ENCODE measurements around the gene KRT8. TPM values are rescaled to one million over a fixed set of nuclear protein-coding genes. Genes with fewer than 3 reads are reported as not detected.

Gene KRT8
- total RNA-seq, 1 donor from 2014 or later = 1,341 TPM

DNA sequence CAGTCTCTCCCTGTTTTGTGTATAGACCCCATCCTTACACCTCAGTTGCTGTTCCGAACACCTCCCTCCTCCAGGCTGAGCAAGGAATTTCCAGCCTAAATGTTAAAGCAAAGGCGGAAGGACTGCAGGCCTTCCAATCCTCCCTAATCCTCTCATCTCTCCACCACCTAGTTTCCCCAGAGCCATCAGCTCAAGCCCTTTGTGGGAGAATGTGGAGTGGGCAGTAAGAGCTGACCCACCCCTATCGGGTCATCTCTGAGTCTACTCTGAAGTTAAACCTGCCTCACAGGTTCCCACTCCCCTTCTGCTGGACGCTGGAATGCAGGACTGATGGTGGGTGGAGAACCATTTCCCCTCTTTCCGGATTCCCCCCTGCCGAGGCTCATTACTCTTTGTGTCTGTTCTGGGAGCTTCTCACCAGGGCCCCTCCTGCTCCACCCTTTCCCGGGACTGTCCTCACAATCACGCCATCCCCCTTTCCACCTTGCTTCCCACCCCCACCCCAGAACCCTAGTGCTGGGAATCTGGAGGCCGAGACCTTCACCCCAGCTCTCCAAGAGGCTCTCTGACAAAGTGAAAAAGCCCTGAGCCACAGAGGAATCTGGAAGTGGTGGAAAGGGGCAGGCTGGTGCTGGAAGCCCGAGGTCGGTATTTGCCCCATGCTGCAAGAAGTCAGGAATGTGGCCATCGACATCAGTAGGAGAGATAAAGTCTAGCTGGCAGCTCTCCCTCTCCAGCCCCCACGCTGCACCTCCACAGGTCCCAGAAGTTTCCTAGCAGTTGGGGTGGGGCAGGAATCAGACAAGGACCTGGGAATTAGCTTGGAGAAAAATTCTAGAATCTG is 40.7 kb upstream of the KRT8 start:
- TF ChIP-seq, protein P1, sequence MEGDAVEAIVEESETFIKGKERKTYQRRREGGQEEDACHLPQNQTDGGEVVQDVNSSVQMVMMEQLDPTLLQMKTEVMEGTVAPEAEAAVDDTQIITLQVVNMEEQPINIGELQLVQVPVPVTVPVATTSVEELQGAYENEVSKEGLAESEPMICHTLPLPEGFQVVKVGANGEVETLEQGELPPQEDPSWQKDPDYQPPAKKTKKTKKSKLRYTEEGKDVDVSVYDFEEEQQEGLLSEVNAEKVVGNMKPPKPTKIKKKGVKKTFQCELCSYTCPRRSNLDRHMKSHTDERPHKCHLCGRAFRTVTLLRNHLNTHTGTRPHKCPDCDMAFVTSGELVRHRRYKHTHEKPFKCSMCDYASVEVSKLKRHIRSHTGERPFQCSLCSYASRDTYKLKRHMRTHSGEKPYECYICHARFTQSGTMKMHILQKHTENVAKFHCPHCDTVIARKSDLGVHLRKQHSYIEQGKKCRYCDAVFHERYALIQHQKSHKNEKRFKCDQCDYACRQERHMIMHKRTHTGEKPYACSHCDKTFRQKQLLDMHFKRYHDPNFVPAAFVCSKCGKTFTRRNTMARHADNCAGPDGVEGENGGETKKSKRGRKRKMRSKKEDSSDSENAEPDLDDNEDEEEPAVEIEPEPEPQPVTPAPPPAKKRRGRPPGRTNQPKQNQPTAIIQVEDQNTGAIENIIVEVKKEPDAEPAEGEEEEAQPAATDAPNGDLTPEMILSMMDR (IDR thresholded peaks at IDR 0.05; ENCODE audit: insufficient read depth, low read length, poor library complexity, severe bottlenecking) = no peak
- H3K4me3 ChIP-seq (ENCODE audit: low read depth, low read length) = no peak overlapping the region

GRCh38 chr12:52944683-52945388 is 40.0 kb upstream of the KRT8 start:
- DNase-seq (ENCODE audit: low read depth) = no peak
- Histone ChIP-seq H3K36me3 (ENCODE audit: control insufficient read depth, insufficient read depth, low read length) (no peaks in the 10 kb centered on the region), H3K4me3 (ENCODE audit: low read depth, low read length) (no peak overlapping the region), H3K27me3 (ENCODE audit: control insufficient read depth, insufficient read depth, low read length) (no peaks in the 10 kb centered on the region)
- TF ChIP-seq, protein P1 (IDR thresholded peaks at IDR 0.05; ENCODE audit: insufficient read depth, low read length, poor library complexity, severe bottlenecking) = no peak

More for the DNA sequence above, 40.7 kb upstream of the KRT8 start:
- no peak for DNase-seq (ENCODE audit: low read depth)
- Histone ChIP-seq H3K36me3 (ENCODE audit: control insufficient read depth, insufficient read depth, low read length) (no peaks in the 10 kb centered on the region), H3K27me3 (ENCODE audit: control insufficient read depth, insufficient read depth, low read length) (no peaks in the 10 kb centered on the region)

GRCh38 chr12:52942901-52943181 is 38.0 kb upstream of the KRT8 start:
- TF ChIP-seq, protein P1 (IDR thresholded peaks at IDR 0.05; ENCODE audit: insufficient read depth, low read length, poor library complexity, severe bottlenecking) = no peak

DNA sequence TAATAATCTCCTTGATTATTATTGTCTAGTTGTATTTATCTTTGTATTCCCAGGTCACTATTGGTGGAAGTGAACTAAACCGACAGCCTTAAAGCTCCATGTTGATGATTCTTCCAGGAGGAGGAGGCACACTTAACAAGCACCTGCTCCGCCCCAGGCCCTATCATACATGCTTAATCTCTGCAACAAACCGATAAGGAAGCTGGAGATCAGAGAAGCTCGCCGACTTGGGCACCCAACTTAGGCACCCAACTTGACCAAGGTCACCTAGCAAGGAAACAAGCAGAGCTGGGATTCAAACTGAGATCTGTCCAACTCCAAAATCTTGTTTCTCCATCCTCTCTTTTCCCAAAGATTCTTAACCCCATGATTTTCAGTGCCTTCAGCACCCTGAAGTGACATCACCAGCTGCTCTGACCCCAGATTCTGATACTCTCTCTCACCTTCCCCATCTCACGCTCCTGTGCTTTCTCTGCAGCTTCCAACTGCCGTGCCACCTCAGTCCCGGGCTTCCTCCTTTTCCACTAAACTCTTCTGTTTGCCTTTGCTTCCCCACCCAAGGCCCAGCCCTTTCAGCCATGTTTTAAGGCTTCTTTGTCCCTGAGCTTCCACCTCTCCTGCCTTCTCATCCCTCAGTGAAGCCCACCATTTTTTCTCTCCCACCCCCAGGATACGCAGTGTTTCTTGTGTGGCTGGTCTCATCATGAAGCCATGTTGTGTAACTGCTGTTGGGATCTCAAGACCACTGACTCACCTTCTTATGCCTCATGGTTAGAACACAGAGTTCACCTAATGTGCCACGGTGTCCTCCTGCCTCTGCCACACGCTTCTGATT is 37.4 kb upstream of the KRT8 start:
- TF ChIP-seq, protein P1 (IDR thresholded peaks at IDR 0.05; ENCODE audit: insufficient read depth, low read length, poor library complexity, severe bottlenecking) = no peak
- H3K4me3 ChIP-seq (ENCODE audit: low read depth, low read length) = no peak overlapping the region
- no peaks in the 10 kb centered on the region for H3K36me3 ChIP-seq (ENCODE audit: control insufficient read depth, insufficient read depth, low read length)
- no peak for DNase-seq (ENCODE audit: low read depth)
- H3K27me3 ChIP-seq (ENCODE audit: control insufficient read depth, insufficient read depth, low read length) = no peaks in the 10 kb centered on the region

More at GRCh38 chr12:52942901-52943181, 38.0 kb upstream of the KRT8 start:
- Histone ChIP-seq H3K27me3 (ENCODE audit: control insufficient read depth, insufficient read depth, low read length) (no peaks in the 10 kb centered on the region), H3K4me3 (ENCODE audit: low read depth, low read length) (no peak overlapping the region), H3K36me3 (ENCODE audit: control insufficient read depth, insufficient read depth, low read length) (no peaks in the 10 kb centered on the region)
- no peak for DNase-seq (ENCODE audit: low read depth)

- TF ChIP-seq, protein P1 (IDR thresholded peaks at IDR 0.05; ENCODE audit: insufficient read depth, low read length, poor library complexity, severe bottlenecking) = no peak
- Histone ChIP-seq H3K4me3 (ENCODE audit: low read depth, low read length) (no peak overlapping the region), H3K27me3 (ENCODE audit: control insufficient read depth, insufficient read depth, low read length) (no peaks in the 10 kb centered on the region), H3K36me3 (ENCODE audit: control insufficient read depth, insufficient read depth, low read length) (no peaks in the 10 kb centered on the region)
- DNase-seq (ENCODE audit: low read depth) = no peak
These were observed 24.7 kb upstream of the KRT8 start for GRCh38 chr12:52929538-52929937.

All from kidney epithelial cell (primary cell).